ENCODE measurements around the gene ACBD4. TPM values are rescaled to one million over a fixed set of nuclear protein-coding genes. Genes with fewer than 3 reads are reported as not detected.

ACBD4 gene
- total and polyA plus RNA-seq, 2 of the 13 experiments (the other 11 are each of a cell fraction or from before 2014, with no cell fraction given), result 16.1 to 26.9 TPM

DNA sequence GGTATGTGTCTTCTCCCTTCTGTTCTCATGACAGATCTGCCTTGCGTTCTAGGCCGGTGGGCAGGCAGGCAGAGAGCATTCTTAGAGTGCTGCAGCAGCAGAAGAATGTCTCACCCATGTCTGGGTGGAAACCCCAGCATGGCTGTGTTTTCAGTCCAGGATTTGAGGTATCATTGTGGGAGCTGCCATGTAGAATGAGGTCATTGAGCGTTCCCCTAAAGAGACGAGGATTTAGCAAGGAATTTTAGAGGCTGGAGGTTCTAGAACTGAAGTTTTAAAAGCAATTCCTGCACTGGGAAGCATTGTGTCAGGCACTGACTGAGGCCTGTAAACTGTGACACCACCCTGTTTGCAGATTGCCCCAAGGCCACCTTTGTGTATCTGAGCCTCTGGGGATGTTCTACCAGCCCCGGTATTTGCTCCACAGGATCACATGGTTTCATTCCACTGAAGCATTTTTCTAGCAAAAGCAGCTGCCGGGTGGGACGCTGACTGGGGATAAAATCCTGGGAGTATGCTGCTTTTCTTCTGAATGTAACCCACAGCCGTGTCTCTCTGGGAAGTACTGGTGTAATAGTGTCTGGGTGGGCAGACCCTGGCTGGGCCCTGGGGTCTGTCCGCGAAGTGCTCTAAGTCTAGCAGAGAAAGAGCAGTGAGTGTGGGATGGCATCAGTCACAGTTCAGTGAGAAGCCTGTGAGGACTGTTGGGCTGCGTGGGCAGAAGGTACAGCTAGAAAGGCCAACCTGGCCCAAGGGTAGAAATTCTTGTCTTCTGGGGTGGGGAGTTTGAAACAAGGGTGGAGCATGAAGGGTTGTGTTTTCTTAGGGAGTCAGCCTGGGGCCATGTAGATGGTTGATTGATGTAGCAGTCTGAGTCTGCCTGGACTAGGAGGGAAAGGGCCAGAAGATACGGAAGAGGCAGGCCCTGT, 33.3 kb upstream of the ACBD4 start (continued):
- TF ChIP-seq, protein P1, sequence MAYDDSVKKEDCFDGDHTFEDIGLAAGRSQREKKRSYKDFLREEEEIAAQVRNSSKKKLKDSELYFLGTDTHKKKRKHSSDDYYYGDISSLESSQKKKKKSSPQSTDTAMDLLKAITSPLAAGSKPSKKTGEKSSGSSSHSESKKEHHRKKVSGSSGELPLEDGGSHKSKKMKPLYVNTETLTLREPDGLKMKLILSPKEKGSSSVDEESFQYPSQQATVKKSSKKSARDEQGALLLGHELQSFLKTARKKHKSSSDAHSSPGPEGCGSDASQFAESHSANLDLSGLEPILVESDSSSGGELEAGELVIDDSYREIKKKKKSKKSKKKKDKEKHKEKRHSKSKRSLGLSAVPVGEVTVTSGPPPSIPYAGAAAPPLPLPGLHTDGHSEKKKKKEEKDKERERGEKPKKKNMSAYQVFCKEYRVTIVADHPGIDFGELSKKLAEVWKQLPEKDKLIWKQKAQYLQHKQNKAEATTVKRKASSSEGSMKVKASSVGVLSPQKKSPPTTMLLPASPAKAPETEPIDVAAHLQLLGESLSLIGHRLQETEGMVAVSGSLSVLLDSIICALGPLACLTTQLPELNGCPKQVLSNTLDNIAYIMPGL (CRISPR knock-in tag; IDR thresholded peaks at IDR 0.05; ENCODE audit: borderline replicate concordance in 1 of 2, low read depth in 1 of 2), result no peak; a peak in 2 of 4 replicates
- 0 out of 2 replicates have a peak, but pooled peaks have one; percentile 72 for TF ChIP-seq ZSCAN12 (CRISPR knock-in tag; IDR thresholded peaks at IDR 0.05)
- TF ChIP-seq SMC3 (IDR thresholded peaks at IDR 0.05; ENCODE audit: low read length), result peak; percentile 1; the same call in 1 of the 2 replicates
- TF ChIP-seq SRSF9 (IDR thresholded peaks at IDR 0.05; ENCODE audit: borderline replicate concordance, insufficient read depth, low read depth, low read length, poor library complexity, severe bottlenecking), result no peak
- TF ChIP-seq IKZF1 (IDR thresholded peaks at IDR 0.05), result no peak
- TF ChIP-seq, protein P2, sequence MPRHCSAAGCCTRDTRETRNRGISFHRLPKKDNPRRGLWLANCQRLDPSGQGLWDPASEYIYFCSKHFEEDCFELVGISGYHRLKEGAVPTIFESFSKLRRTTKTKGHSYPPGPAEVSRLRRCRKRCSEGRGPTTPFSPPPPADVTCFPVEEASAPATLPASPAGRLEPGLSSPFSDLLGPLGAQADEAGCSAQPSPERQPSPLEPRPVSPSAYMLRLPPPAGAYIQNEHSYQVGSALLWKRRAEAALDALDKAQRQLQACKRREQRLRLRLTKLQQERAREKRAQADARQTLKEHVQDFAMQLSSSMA (CRISPR knock-in tag; IDR thresholded peaks at IDR 0.05), result 0 out of 2 replicates have a peak, but pooled peaks have one; percentile 36
- no peak for TF ChIP-seq ZNF674 (CRISPR knock-in tag; IDR thresholded peaks at IDR 0.05; ENCODE audit: low read depth)
- 0 out of 2 replicates have a peak, but pooled peaks have one; percentile 47 for TF ChIP-seq SIN3A (IDR thresholded peaks at IDR 0.05; ENCODE audit: borderline replicate concordance, low read depth, low read length)
- TF ChIP-seq, protein P3, sequence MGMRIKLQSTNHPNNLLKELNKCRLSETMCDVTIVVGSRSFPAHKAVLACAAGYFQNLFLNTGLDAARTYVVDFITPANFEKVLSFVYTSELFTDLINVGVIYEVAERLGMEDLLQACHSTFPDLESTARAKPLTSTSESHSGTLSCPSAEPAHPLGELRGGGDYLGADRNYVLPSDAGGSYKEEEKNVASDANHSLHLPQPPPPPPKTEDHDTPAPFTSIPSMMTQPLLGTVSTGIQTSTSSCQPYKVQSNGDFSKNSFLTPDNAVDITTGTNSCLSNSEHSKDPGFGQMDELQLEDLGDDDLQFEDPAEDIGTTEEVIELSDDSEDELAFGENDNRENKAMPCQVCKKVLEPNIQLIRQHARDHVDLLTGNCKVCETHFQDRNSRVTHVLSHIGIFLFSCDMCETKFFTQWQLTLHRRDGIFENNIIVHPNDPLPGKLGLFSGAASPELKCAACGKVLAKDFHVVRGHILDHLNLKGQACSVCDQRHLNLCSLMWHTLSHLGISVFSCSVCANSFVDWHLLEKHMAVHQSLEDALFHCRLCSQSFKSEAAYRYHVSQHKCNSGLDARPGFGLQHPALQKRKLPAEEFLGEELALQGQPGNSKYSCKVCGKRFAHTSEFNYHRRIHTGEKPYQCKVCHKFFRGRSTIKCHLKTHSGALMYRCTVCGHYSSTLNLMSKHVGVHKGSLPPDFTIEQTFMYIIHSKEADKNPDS (CRISPR knock-in tag; IDR thresholded peaks at IDR 0.05), result no peak
- TF ChIP-seq, protein P4, sequence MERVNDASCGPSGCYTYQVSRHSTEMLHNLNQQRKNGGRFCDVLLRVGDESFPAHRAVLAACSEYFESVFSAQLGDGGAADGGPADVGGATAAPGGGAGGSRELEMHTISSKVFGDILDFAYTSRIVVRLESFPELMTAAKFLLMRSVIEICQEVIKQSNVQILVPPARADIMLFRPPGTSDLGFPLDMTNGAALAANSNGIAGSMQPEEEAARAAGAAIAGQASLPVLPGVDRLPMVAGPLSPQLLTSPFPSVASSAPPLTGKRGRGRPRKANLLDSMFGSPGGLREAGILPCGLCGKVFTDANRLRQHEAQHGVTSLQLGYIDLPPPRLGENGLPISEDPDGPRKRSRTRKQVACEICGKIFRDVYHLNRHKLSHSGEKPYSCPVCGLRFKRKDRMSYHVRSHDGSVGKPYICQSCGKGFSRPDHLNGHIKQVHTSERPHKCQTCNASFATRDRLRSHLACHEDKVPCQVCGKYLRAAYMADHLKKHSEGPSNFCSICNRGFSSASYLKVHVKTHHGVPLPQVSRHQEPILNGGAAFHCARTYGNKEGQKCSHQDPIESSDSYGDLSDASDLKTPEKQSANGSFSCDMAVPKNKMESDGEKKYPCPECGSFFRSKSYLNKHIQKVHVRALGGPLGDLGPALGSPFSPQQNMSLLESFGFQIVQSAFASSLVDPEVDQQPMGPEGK (CRISPR knock-in tag; IDR thresholded peaks at IDR 0.05), result peak; percentile 58
- no peak for TF ChIP-seq RBAK (CRISPR knock-in tag; IDR thresholded peaks at IDR 0.05)
- TF ChIP-seq HOXD1 (CRISPR knock-in tag; IDR thresholded peaks at IDR 0.05), result 0 out of 2 replicates have a peak, but pooled peaks have one; percentile 48
- TF ChIP-seq ZSCAN9 (CRISPR knock-in tag; IDR thresholded peaks at IDR 0.05; ENCODE audit: borderline replicate concordance), result 0 out of 2 replicates have a peak, but pooled peaks have one; percentile 70
- TF ChIP-seq GTF2F1 (IDR thresholded peaks at IDR 0.05; ENCODE audit: low read length), result no peak
- peak; percentile 60 for TF ChIP-seq MED1 (CRISPR knock-in tag; IDR thresholded peaks at IDR 0.05)
- TF ChIP-seq CBFB (CRISPR knock-in tag; IDR thresholded peaks at IDR 0.05), result 0 out of 2 replicates have a peak, but pooled peaks have one; percentile 39
- no peak for TF ChIP-seq SOX13 (IDR thresholded peaks at IDR 0.05)
- TF ChIP-seq SOX13 (CRISPR knock-in tag; conservative IDR thresholded peaks at IDR 0.05 in 1 of 2, IDR thresholded peaks at IDR 0.05 in 1 of 2), result peak in 1 of 2 experiments; percentile 65; a peak in 2 of 4 replicates
- no peak for TF ChIP-seq ZNF776 (CRISPR knock-in tag; IDR thresholded peaks at IDR 0.05)
- no peak for TF ChIP-seq ZNF589 (CRISPR knock-in tag; conservative IDR thresholded peaks at IDR 0.05)
- TF ChIP-seq NFIC (IDR thresholded peaks at IDR 0.05; ENCODE audit: low read length), result no peak
- no peak for TF ChIP-seq ZNF33B (CRISPR knock-in tag; IDR thresholded peaks at IDR 0.05)
- TF ChIP-seq PHF5A (CRISPR knock-in tag; IDR thresholded peaks at IDR 0.05; ENCODE audit: low read depth, unreplicated experiment), result peak; percentile 70
